Measurements from ENCODE around the gene STON1. TPM values are rescaled to one million over a fixed set of nuclear protein-coding genes. Genes with fewer than 3 reads are reported as not detected.

Gene STON1
- total and polyA plus RNA-seq, 8 donors = 5.5 to 116 (median 23.5) TPM

GRCh38 chr2:48600204-48600813, 70.4 kb downstream of the STON1 start:
- Histone ChIP-seq H3K36me3 (peaks cover 0 to 29% (median 14%) of the 10 kb centered on the region in 4 donors), H3K4me1 (peaks cover 0 to 10% (median 2%) of the 10 kb centered on the region in 4 donors), H3K9me3 (no peaks in the 10 kb centered on the region), H3K27me3 (no peaks in the 10 kb centered on the region), H3K4me3 (no peak overlapping the region), H3K27ac (no peak overlapping the region)
- 29 to 38% (median 31%) methylated on average over 4 of the region's 4 CpGs for WGBS, 5 donors
- intact Hi-C loops (cut with DNase I; ENCODE audit: low total_unique reads) = no loop called here
- TF ChIP-seq CTCF (IDR thresholded peaks at IDR 0.05) (peak in 5 of 7 experiments; percentile 14 to 54 (median 33)), POLR2A (IDR thresholded peaks at IDR 0.05) (no peak)
- peak in 1 of 2 donors; percentile 74 for DNase-seq

DNA sequence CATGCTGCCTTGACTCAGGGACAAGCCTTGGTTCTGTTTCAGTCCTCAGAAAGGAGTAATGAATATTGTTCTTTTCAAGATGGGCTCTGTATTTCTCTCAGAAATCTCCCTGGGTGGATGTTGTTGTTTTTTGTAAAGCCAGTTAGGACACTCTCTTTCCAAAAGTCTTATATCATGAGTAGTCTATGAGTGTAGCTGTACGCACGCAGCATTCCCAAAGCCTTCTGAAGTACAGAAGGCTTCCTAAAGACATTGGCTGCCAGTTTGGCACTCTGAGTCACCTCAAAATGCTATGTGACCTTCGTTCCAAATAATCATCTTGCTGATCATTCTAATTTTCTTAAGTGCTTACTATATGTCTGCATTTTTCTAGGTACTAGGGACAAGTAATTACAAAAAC, 71.0 kb downstream of the STON1 start:
- intact Hi-C loops (cut with DNase I; ENCODE audit: low total_unique reads) = no loop called here
- WGBS, 5 donors = 64 to 79% (median 76%) methylated on average over 3 of the region's 3 CpGs
- DNase-seq = no peak
- Histone ChIP-seq H3K27me3 (no peaks in the 10 kb centered on the region), H3K4me1 (peaks cover 0 to 10% (median 2%) of the 10 kb centered on the region in 4 donors), H3K9me3 (no peaks in the 10 kb centered on the region), H3K4me3 (no peak overlapping the region), H3K27ac (no peak overlapping the region), H3K36me3 (peaks cover 0 to 29% (median 13%) of the 10 kb centered on the region in 4 donors)
- TF ChIP-seq EP300 (IDR thresholded peaks at IDR 0.05) = no peak
- no peak for TF ChIP-seq POLR2AphosphoS5 (IDR thresholded peaks at IDR 0.05)
- TF ChIP-seq POLR2A (IDR thresholded peaks at IDR 0.05) = no peak
- no peak for TF ChIP-seq CTCF (IDR thresholded peaks at IDR 0.05)

- intact Hi-C loops (cut with DNase I; ENCODE audit: low total_unique reads) = no loop called here
- Histone ChIP-seq H3K27ac (no peak overlapping the region), H3K27me3 (no peaks in the 10 kb centered on the region), H3K9me3 (no peaks in the 10 kb centered on the region), H3K36me3 (peaks cover 0 to 29% (median 13%) of the 10 kb centered on the region in 4 donors), H3K4me1 (peaks cover 0 to 10% (median 2%) of the 10 kb centered on the region in 4 donors), H3K4me3 (no peak overlapping the region)
- no peak for TF ChIP-seq POLR2A (IDR thresholded peaks at IDR 0.05)
- no peak for TF ChIP-seq CTCF (IDR thresholded peaks at IDR 0.05)
- no peak for TF ChIP-seq EP300 (IDR thresholded peaks at IDR 0.05)
- TF ChIP-seq POLR2AphosphoS5 (IDR thresholded peaks at IDR 0.05) = no peak
- peak in 1 of 2 donors; percentile 38 for DNase-seq
- WGBS, 5 donors = 34 to 55% (median 50%) methylated on average over 7 of the region's 7 CpGs
Observed at GRCh38 chr2:48601349-48601748, 71.4 kb downstream of the STON1 start.

DNA sequence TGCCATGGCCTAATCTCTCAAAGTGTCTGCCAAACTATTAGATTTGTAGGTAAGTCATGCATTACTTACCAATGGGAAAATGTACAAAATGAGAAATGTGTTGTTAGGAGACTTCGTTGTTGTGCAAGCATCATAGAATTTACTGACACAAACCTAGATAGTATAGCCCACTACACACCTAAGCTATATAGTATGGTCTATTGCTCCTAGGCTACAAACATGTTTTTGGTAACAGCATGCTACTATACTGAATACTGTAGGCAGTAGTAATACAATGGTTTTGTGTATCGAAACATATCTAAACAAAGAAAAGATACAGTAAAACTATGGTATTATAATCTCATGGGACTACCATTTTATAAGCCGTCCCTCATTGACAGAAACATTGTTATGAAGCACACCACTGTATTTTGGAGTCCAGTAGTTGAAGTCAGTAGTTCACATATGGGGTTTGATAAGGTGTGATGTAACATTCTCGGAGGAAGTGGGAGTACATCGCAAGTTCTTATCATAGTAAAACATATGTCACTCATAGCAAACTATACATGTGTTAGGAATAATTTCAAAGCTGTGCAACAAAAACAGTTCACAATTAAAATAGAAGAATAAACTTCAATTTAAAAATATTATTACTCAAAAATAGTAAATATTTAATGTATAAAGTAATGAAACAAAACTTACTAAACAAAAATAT, 75.7 kb downstream of the STON1 start:
- intact Hi-C loops (cut with DNase I; ENCODE audit: low total_unique reads) = no loop called here
- H3K4me1 ChIP-seq = no peaks in the 10 kb centered on the region
- no peaks in the 10 kb centered on the region for H3K9me3 ChIP-seq
- H3K27me3 ChIP-seq = no peaks in the 10 kb centered on the region
- DNase-seq = no peak
- WGBS, 5 donors = 75 to 88% (median 83%) methylated on average over 5 of the region's 5 CpGs
- TF ChIP-seq POLR2AphosphoS5 (IDR thresholded peaks at IDR 0.05) (no peak), POLR2A (IDR thresholded peaks at IDR 0.05) (no peak), CTCF (IDR thresholded peaks at IDR 0.05) (no peak), EP300 (IDR thresholded peaks at IDR 0.05) (no peak)
- H3K4me3 ChIP-seq = no peak overlapping the region
- H3K27ac ChIP-seq = no peak overlapping the region
- H3K36me3 ChIP-seq = peaks cover 0 to 13% (median 0%) of the 10 kb centered on the region in 4 donors
